ENCODE data around the gene ABCC8. TPM values are rescaled to one million over a fixed set of nuclear protein-coding genes. Genes with fewer than 3 reads are reported as not detected.

ABCC8 gene
- total RNA-seq, 1 experiment from 2014 or later: not detected

DNA sequence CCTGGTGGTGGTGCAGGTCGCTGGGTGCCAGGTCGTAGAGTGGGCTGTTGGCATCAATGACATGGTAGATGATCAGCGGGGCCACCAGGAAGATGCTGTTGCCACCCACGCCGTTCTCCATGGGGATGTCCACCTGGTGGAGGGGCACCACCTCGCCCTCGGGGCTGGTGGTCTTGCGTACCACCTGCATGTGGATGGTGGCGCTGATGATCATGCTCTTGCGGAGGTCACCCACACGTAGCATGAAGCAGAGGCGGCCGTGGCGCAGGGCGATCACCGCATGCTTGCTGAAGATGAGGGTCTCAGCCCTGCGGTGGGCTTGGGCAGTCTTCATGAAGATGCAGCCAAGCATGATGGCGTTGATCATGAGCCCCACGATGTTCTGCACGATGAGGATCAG lies 89.4 kb downstream of the ABCC8 start:
- intact Hi-C loops (cut with micrococcal nuclease; ENCODE audit: unreplicated experiment): loop anchor here (5.0 kb wide), 1 partner anchor 590 kb away; no protein-coding TSS in a partner anchor

DNA sequence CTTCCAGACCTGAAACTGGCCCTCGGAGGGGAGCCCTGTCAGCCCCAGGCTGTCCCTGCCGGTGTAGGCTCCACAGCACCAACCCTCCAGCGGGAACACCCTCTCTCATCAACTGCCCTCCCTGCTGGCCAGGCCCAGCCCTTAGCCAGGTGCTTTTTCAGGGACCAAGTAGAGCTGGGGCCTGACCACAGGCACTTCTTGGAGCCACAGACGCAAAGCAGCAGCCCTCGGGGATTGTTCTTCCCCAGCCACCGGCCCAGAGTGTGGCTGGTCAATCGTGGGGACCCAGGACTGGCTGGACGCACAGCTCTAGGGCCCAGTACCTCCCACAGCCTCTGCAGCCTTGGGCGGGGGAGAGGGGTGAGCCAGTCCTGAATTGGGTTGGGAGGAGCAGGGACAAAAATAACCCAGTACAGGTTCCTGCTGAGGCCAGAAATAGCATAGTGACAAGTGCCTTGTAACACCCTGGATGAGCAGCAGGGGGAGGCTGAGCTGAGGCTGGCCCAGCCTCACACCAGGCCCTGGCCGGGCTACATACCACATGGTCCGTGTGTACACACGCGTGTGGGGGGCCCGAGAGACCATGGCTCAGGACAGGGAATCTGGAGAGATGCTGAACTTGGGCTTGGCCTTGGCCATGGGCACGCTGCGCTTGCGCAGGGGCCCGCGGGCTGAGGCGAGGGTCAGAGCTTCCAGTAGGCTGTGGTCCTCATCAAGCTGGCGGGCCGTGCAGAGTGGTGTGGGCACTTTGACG lies 90.1 kb downstream of the ABCC8 start:
- Histone ChIP-seq H3K36me3 (ENCODE audit: low read depth) (no peaks in the 10 kb centered on the region), H3K4me2 (no peak overlapping the region), H3K9me3 (ENCODE audit: insufficient read depth, low read depth) (no peaks in the 10 kb centered on the region), H3K79me2 (ENCODE audit: low read depth) (no peaks in the 10 kb centered on the region), H3K4me1 (replicated peaks; ENCODE audit: insufficient read depth) (no peaks in the 10 kb centered on the region), H2AFZ (no peak overlapping the region), H3K4me3 (no peak overlapping the region), H3K27me3 (ENCODE audit: insufficient read depth, low read depth) (peaks cover 4% of the 10 kb centered on the region), H3K27ac (no peak overlapping the region), H3F3A (ENCODE audit: insufficient read depth, low read depth) (0 out of 2 replicates have a peak, but pooled peaks cover 5% of the 10 kb centered on the region), H4K20me1 (ENCODE audit: insufficient read depth) (peaks cover 6% of the 10 kb centered on the region; the same call in 1 of the 2 replicates), H3K9me2 (ENCODE audit: insufficient read depth) (no peaks in the 10 kb centered on the region)
- CTCF ChIA-PET: no interaction called here
- DNase-seq: peak in 1 of 2 experiments; percentile 29
- TF ChIP-seq, protein P1, sequence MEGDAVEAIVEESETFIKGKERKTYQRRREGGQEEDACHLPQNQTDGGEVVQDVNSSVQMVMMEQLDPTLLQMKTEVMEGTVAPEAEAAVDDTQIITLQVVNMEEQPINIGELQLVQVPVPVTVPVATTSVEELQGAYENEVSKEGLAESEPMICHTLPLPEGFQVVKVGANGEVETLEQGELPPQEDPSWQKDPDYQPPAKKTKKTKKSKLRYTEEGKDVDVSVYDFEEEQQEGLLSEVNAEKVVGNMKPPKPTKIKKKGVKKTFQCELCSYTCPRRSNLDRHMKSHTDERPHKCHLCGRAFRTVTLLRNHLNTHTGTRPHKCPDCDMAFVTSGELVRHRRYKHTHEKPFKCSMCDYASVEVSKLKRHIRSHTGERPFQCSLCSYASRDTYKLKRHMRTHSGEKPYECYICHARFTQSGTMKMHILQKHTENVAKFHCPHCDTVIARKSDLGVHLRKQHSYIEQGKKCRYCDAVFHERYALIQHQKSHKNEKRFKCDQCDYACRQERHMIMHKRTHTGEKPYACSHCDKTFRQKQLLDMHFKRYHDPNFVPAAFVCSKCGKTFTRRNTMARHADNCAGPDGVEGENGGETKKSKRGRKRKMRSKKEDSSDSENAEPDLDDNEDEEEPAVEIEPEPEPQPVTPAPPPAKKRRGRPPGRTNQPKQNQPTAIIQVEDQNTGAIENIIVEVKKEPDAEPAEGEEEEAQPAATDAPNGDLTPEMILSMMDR (conservative IDR thresholded peaks at IDR 0.05): peak; percentile 74
- no peak for TF ChIP-seq EZH2 (IDR thresholded peaks at IDR 0.05; ENCODE audit: low read depth)
- POLR2A ChIA-PET (ENCODE audit: unreplicated experiment): no interaction called here
- intact Hi-C loops (cut with micrococcal nuclease; ENCODE audit: unreplicated experiment): loop anchor here (1.0 to 5.0 kb wide), 3 partner anchors 118 to 591 kb away; no protein-coding TSS in a partner anchor
- BruUV-seq (replicated peaks): no TSS peak

More for the DNA sequence above, 89.4 kb downstream of the ABCC8 start:
- no peak for DNase-seq
- peaks cover 4% of the 10 kb centered on the region for H3K27me3 ChIP-seq (ENCODE audit: insufficient read depth, low read depth)
- no peak overlapping the region for H3K4me3 ChIP-seq
- no peak overlapping the region for H3K27ac ChIP-seq
- BruUV-seq (replicated peaks): no TSS peak
- H2AFZ ChIP-seq: no peak overlapping the region
- POLR2A ChIA-PET (ENCODE audit: unreplicated experiment): no interaction called here
- no peaks in the 10 kb centered on the region for H3K9me3 ChIP-seq (ENCODE audit: insufficient read depth, low read depth)
- TF ChIP-seq, protein P1 (conservative IDR thresholded peaks at IDR 0.05): no peak
- TF ChIP-seq EZH2 (IDR thresholded peaks at IDR 0.05; ENCODE audit: low read depth): no peak
- H3K9me2 ChIP-seq (ENCODE audit: insufficient read depth): no peaks in the 10 kb centered on the region
- no peak overlapping the region for H3K4me2 ChIP-seq
- H3K36me3 ChIP-seq (ENCODE audit: low read depth): no peaks in the 10 kb centered on the region
- CTCF ChIA-PET: no interaction called here
- no peaks in the 10 kb centered on the region for H3K79me2 ChIP-seq (ENCODE audit: low read depth)
- 0 out of 2 replicates have a peak, but pooled peaks cover 5% of the 10 kb centered on the region for H3F3A ChIP-seq (ENCODE audit: insufficient read depth, low read depth)
- no peaks in the 10 kb centered on the region for H3K4me1 ChIP-seq (replicated peaks; ENCODE audit: insufficient read depth)
- H4K20me1 ChIP-seq (ENCODE audit: insufficient read depth): peaks cover 6% of the 10 kb centered on the region; the same call in 1 of the 2 replicates

DNA sequence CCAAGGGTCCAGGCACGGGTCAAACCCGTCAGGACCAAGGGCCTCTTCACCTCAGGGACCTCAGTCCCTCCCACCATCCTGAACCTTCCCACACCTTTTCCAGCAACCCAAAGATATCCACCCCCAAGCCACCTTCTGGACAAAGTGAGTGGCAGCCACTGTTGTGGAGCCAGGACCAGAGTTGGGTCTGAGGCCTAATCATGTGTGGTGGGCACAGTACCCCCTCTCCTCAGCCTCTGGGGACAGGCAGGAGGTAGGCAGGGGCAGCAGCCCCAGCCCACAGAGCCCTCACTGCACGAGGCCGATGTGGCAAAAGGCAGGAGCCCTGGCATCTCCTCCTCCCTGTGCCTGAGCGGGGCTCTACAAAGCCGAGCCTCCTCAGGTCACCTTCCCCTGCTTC lies 90.7 kb downstream of the ABCC8 start:
- Histone ChIP-seq H3K4me1 (replicated peaks; ENCODE audit: insufficient read depth) (no peaks in the 10 kb centered on the region), H2AFZ (no peak overlapping the region), H3F3A (ENCODE audit: insufficient read depth, low read depth) (0 out of 2 replicates have a peak, but pooled peaks cover 5% of the 10 kb centered on the region), H3K27me3 (ENCODE audit: insufficient read depth, low read depth) (no peaks in the 10 kb centered on the region; the same call in 1 of the 2 replicates), H3K9me3 (ENCODE audit: insufficient read depth, low read depth) (no peaks in the 10 kb centered on the region), H4K20me1 (ENCODE audit: insufficient read depth) (peaks cover 6% of the 10 kb centered on the region; the same call in 1 of the 2 replicates), H3K9me2 (ENCODE audit: insufficient read depth) (no peaks in the 10 kb centered on the region), H3K4me2 (no peak overlapping the region), H3K79me2 (ENCODE audit: low read depth) (no peaks in the 10 kb centered on the region), H3K36me3 (ENCODE audit: low read depth) (no peaks in the 10 kb centered on the region), H3K4me3 (no peak overlapping the region), H3K27ac (no peak overlapping the region)
- no TSS peak for BruUV-seq (replicated peaks)
- intact Hi-C loops (cut with micrococcal nuclease; ENCODE audit: unreplicated experiment): loop anchor here (1.0 to 5.0 kb wide), 4 partner anchors 118 to 591 kb away; no protein-coding TSS in a partner anchor
- CTCF ChIA-PET: no interaction called here
- no peak for DNase-seq
- TF ChIP-seq EZH2 (IDR thresholded peaks at IDR 0.05; ENCODE audit: low read depth): no peak
- TF ChIP-seq, protein P1 (conservative IDR thresholded peaks at IDR 0.05): no peak
- POLR2A ChIA-PET (ENCODE audit: unreplicated experiment): no interaction called here
